ENCODE results near the gene LAMB4. TPM values are rescaled to one million over a fixed set of nuclear protein-coding genes. Genes with fewer than 3 reads are reported as not detected.

LAMB4 gene
- polyA plus RNA-seq, 2 of the 4 experiments (the other 2 are of a cell fraction), result 0.13 to 0.19 TPM

- ChIA-PET POLR2A (no interaction called here), CTCF (interaction anchor here (1.6 kb wide), 1 partner anchor 14 kb away, joined by 3 read pairs; no protein-coding TSS in a partner anchor)
- FAIRE-seq, result no peak
- Histone ChIP-seq H3K27ac (no peak overlapping the region), H3K4me2 (no peak overlapping the region), H3K4me3 (no peak overlapping the region), H3K9me3 (no peaks in the 10 kb centered on the region), H3K4me1 (no peaks in the 10 kb centered on the region)
- WGBS (ENCODE audit: missing lambda C conversion rate), result 74% methylated on average over 3 of the region's 3 CpGs
- TF ChIP-seq USF2 (IDR thresholded peaks at IDR 0.05), result no peak
- TF ChIP-seq TP53 (CRISPR knock-in tag; IDR thresholded peaks at IDR 0.05), result no peak
- TF ChIP-seq RCOR1 (IDR thresholded peaks at IDR 0.05; ENCODE audit: low read depth, low read length), result no peak
- no peak for TF ChIP-seq HMGXB4 (CRISPR knock-in tag; IDR thresholded peaks at IDR 0.05; ENCODE audit: borderline replicate concordance)
- TF ChIP-seq MAZ (IDR thresholded peaks at IDR 0.05; ENCODE audit: borderline replicate concordance, low read depth, low read length), result no peak
- TF ChIP-seq JUN (IDR thresholded peaks at IDR 0.05), result no peak
- TF ChIP-seq HES2 (IDR thresholded peaks at IDR 0.05), result no peak
- no peak for TF ChIP-seq ZNF302 (CRISPR knock-in tag; IDR thresholded peaks at IDR 0.05)
- no peak for TF ChIP-seq GATA3 (IDR thresholded peaks at IDR 0.05; ENCODE audit: borderline replicate concordance)
- TF ChIP-seq CHD2 (IDR thresholded peaks at IDR 0.05; ENCODE audit: low read length, partially characterized antibody), result no peak
- TF ChIP-seq JUNB (IDR thresholded peaks at IDR 0.05), result no peak
- no peak for TF ChIP-seq CBX2 (IDR thresholded peaks at IDR 0.05; ENCODE audit: borderline replicate concordance, low read depth)
- TF ChIP-seq RAD21 (conservative IDR thresholded peaks at IDR 0.05 in 1 of 2, IDR thresholded peaks at IDR 0.05 in 1 of 2), result no peak
- no peak for TF ChIP-seq ATOH8 (CRISPR knock-in tag; IDR thresholded peaks at IDR 0.05; ENCODE audit: low read depth)
- TF ChIP-seq HEYL (CRISPR knock-in tag; IDR thresholded peaks at IDR 0.05), result no peak
- no peak for TF ChIP-seq KDM5A (IDR thresholded peaks at IDR 0.05)
- TF ChIP-seq TFCP2L1 (CRISPR knock-in tag; IDR thresholded peaks at IDR 0.05), result no peak
- TF ChIP-seq NFE2L2 (conservative IDR thresholded peaks at IDR 0.05; ENCODE audit: low read length), result no peak
- no peak for TF ChIP-seq POLR2A (IDR thresholded peaks at IDR 0.05; ENCODE audit: low read length)
- no peak for DNase-seq (ENCODE audit: low read depth in 1 of 2, low spot score in 1 of 2)
- no peak for ATAC-seq
Measured at GRCh38 chr7:108073305-108074070, 56.7 kb downstream of the LAMB4 start.

- no peak for TF ChIP-seq JUNB (IDR thresholded peaks at IDR 0.05)
- TF ChIP-seq HEYL (CRISPR knock-in tag; IDR thresholded peaks at IDR 0.05), result no peak
- no peak for TF ChIP-seq HOXA7 (CRISPR knock-in tag; IDR thresholded peaks at IDR 0.05)
- TF ChIP-seq HDAC2 (IDR thresholded peaks at IDR 0.05), result no peak
- TF ChIP-seq HES2 (IDR thresholded peaks at IDR 0.05), result no peak
- TF ChIP-seq BCL3 (IDR thresholded peaks at IDR 0.05), result no peak
- no peak for TF ChIP-seq SMC3 (IDR thresholded peaks at IDR 0.05)
- TF ChIP-seq RAD21 (conservative IDR thresholded peaks at IDR 0.05 in 1 of 2, IDR thresholded peaks at IDR 0.05 in 1 of 2), result no peak
- no peak for TF ChIP-seq RARB (CRISPR knock-in tag; IDR thresholded peaks at IDR 0.05)
- no peak for TF ChIP-seq KDM5A (IDR thresholded peaks at IDR 0.05)
- TF ChIP-seq MAX (IDR thresholded peaks at IDR 0.05), result no peak
- no peak for TF ChIP-seq E2F6 (IDR thresholded peaks at IDR 0.05; ENCODE audit: borderline replicate concordance, low read depth)
- TF ChIP-seq BHLHE40 (IDR thresholded peaks at IDR 0.05; ENCODE audit: low read depth, low read length), result no peak
- no peak for TF ChIP-seq ESRRA (IDR thresholded peaks at IDR 0.05; ENCODE audit: borderline replicate concordance, low read length)
- no peak for TF ChIP-seq MYC (IDR thresholded peaks at IDR 0.05; ENCODE audit: borderline replicate concordance, low read length)
- ATAC-seq, result no peak
- POLR2A ChIA-PET, result no interaction called here
- Histone ChIP-seq H3K4me3 (no peak overlapping the region), H3K9me3 (no peaks in the 10 kb centered on the region), H3K27ac (no peak overlapping the region), H3K4me2 (no peak overlapping the region), H3K4me1 (no peaks in the 10 kb centered on the region)
- no peak for DNase-seq (ENCODE audit: low read depth in 1 of 2, low spot score in 1 of 2)
- CTCF ChIA-PET, result interaction anchor here (1.6 kb wide), 1 partner anchor 15 kb away, joined by 3 read pairs; no protein-coding TSS in a partner anchor
- FAIRE-seq, result no peak
- 74% methylated on average over 2 of the region's 2 CpGs for WGBS (ENCODE audit: missing lambda C conversion rate)
Measured at GRCh38 chr7:108072739-108073138, 57.4 kb downstream of the LAMB4 start.

Data from A549 (cell line).